Caco-2 (cell line): ENCODE results near the gene GID8. TPM values are rescaled to one million over a fixed set of nuclear protein-coding genes. Genes with fewer than 3 reads are reported as not detected.

Experiments
- BruUV-seq: library from RNA; stranded (reverse); fragments of 400-500 nt; replicated peaks from 2 replicates; lab custom pipeline; 2021; lab: Mats Ljungman, UMichigan
- CTCF ChIA-PET: fragments of 300-600 bp; sonication (Branson Sonifier 250); formaldehyde crosslinking; loops from one replicate; lab custom pipeline; 2022; ENCODE audit warnings: antibody characterized with exemption; lab: Charles Lee
- POLR2A ChIA-PET: fragments of 300-600 bp; sonication (Branson Sonifier 250); formaldehyde crosslinking; loops from one replicate; lab custom pipeline; 2022; ENCODE audit warnings: antibody characterized with exemption; lab: Charles Lee
- DNase-seq, 2 experiments: peaks; one replicate each; pipeline versions ENCODE4 v3.0.0 to v3.0.0-alpha.2; 2020 to 2022
- H3K27me3 ChIP-seq: replicated peaks from 2 replicates; pipeline ENCODE4 v1.6.0; 2011; ENCODE audit warnings: low read length; ENCODE audit not compliant: control insufficient read depth, insufficient read depth
- H3K36me3 ChIP-seq: 2 replicates; pipeline ENCODE4 v1.5.1; 2011; ENCODE audit warnings: low read length; ENCODE audit not compliant: control insufficient read depth, insufficient read depth
- H3K4me1 ChIP-seq: fragments of 250-450 bp; sonication (Bioruptor Pico); 2 replicates; pipeline ENCODE4 v1.5.1; 2020; ENCODE audit warnings: mild to moderate bottlenecking
- H3K4me3 ChIP-seq: 2 replicates; pipeline ENCODE4 v1.5.1; 2011; ENCODE audit warnings: low read depth, mild to moderate bottlenecking, control low read depth, low read length
- H3K9me3 ChIP-seq: fragments of 250-450 bp; sonication (Bioruptor Pico); 2 replicates; pipeline ENCODE4 v1.5.1; 2020; ENCODE audit warnings: mild to moderate bottlenecking, moderate library complexity
- H3K27ac Mint-ChIP-seq: one replicate; pipeline ENCODE4 v1.8.0; 2022; ENCODE audit warnings: mixed read lengths; ENCODE audit not compliant: unreplicated experiment
- H3K27me3 Mint-ChIP-seq: one replicate; pipeline ENCODE4 v1.8.0; 2022; ENCODE audit warnings: mixed read lengths; ENCODE audit not compliant: insufficient read depth, unreplicated experiment
- H3K36me3 Mint-ChIP-seq: one replicate; pipeline ENCODE4 v1.8.0; 2022; ENCODE audit warnings: mild to moderate bottlenecking, mixed read lengths; ENCODE audit not compliant: insufficient read depth, unreplicated experiment
- H3K4me1 Mint-ChIP-seq: one replicate; pipeline ENCODE4 v1.8.0; 2022; ENCODE audit warnings: low read depth, mixed read lengths; ENCODE audit not compliant: unreplicated experiment
- H3K4me3 Mint-ChIP-seq: one replicate; pipeline ENCODE4 v1.8.0; 2022; ENCODE audit warnings: mild to moderate bottlenecking, moderate library complexity, mixed read lengths; ENCODE audit not compliant: unreplicated experiment
- H3K9me3 Mint-ChIP-seq: one replicate; pipeline ENCODE4 v1.8.0; 2022; ENCODE audit warnings: mixed read lengths; ENCODE audit not compliant: unreplicated experiment
- CTCF ChIP-seq, 2 experiments: fragments of 200-600 bp in 1 of 2; IDR thresholded peaks; 1 replicate in 1 of 2; 2 replicates in 1 of 2; pipeline versions ENCODE4 v1.5.1 to v1.8.0; 2011 to 2022; ENCODE audit warnings: antibody characterized with exemption in 1 of 2, control low read depth in 1 of 2, inconsistent platforms in 1 of 2, low read depth in 1 of 2, low read length in 1 of 2, mild to moderate bottlenecking in 1 of 2, moderate library complexity in 1 of 2; ENCODE audit not compliant: insufficient read depth in 1 of 2, severe bottlenecking in 1 of 2, unreplicated experiment in 1 of 2
- intact Hi-C: fragments of 100-400 bp; cut with micrococcal nuclease; formaldehyde crosslinking; loops from one replicate; pipeline ENCODE4 v1.10.0; 2022; ENCODE audit not compliant: unreplicated experiment
- total RNA-seq: library from RNA; stranded (reverse); gene quantifications from 2 replicates; pipeline ENCODE4 v1.2.3, GENCODE V29; 2022

Gene GID8
- total RNA-seq, 1 experiment from 2014 or later: 133 TPM

GRCh38 chr20:62894261-62894660 lies 43.7 kb upstream of the GID8 start:
- peaks cover 13% of the 10 kb centered on the region for H3K36me3 ChIP-seq
- no TSS peak for BruUV-seq
- intact Hi-C loops: no loop called here
- Mint-ChIP-seq H3K27ac (no peak overlapping the region), H3K27me3 (no peaks in the 10 kb centered on the region), H3K36me3 (peaks cover 100% of the 10 kb centered on the region), H3K4me3 (no peak overlapping the region), H3K9me3 (no peaks in the 10 kb centered on the region), H3K4me1 (no peaks in the 10 kb centered on the region)
- no peaks in the 10 kb centered on the region for H3K9me3 ChIP-seq
- H3K27me3 ChIP-seq: no peaks in the 10 kb centered on the region
- CTCF ChIA-PET: interaction anchor here (0.8 to 1.6 kb wide), 2 partner anchors 10 to 71 kb away, joined by 3 to 6 read pairs; no protein-coding TSS in a partner anchor
- no peak for DNase-seq
- TF ChIP-seq CTCF (IDR thresholded peaks at IDR 0.05; ENCODE audit: insufficient read depth in 1 of 2, low read depth in 1 of 2, low read length in 1 of 2, severe bottlenecking in 1 of 2, unreplicated experiment in 1 of 2): no peak
- H3K4me3 ChIP-seq: no peak overlapping the region
- no peaks in the 10 kb centered on the region for H3K4me1 ChIP-seq
- POLR2A ChIA-PET: no interaction called here

- Histone ChIP-seq H3K27me3 (no peaks in the 10 kb centered on the region), H3K4me3 (no peak overlapping the region), H3K4me1 (peaks cover 3% of the 10 kb centered on the region), H3K36me3 (peaks cover 8% of the 10 kb centered on the region), H3K9me3 (no peaks in the 10 kb centered on the region)
- Mint-ChIP-seq H3K27me3 (no peaks in the 10 kb centered on the region), H3K9me3 (no peaks in the 10 kb centered on the region), H3K36me3 (peaks cover 100% of the 10 kb centered on the region), H3K4me1 (peaks cover 7% of the 10 kb centered on the region), H3K27ac (no peak overlapping the region), H3K4me3 (no peak overlapping the region)
- DNase-seq: no peak
- no peak for TF ChIP-seq CTCF (IDR thresholded peaks at IDR 0.05; ENCODE audit: insufficient read depth in 1 of 2, low read depth in 1 of 2, low read length in 1 of 2, severe bottlenecking in 1 of 2, unreplicated experiment in 1 of 2)
- BruUV-seq: no TSS peak
- ChIA-PET CTCF (no interaction called here), POLR2A (no interaction called here)
- intact Hi-C loops: no loop called here
Measured at GRCh38 chr20:62895539-62895938, 42.4 kb upstream of the GID8 start.

GRCh38 chr20:62896526-62896925 lies 41.4 kb upstream of the GID8 start:
- peaks cover 6% of the 10 kb centered on the region for H3K36me3 ChIP-seq
- BruUV-seq: no TSS peak
- H3K4me3 ChIP-seq: no peak overlapping the region
- peaks cover 17% of the 10 kb centered on the region for H3K4me1 Mint-ChIP-seq
- H3K9me3 Mint-ChIP-seq: no peaks in the 10 kb centered on the region
- no peaks in the 10 kb centered on the region for H3K27me3 Mint-ChIP-seq
- H3K9me3 ChIP-seq: no peaks in the 10 kb centered on the region
- no peak for DNase-seq
- intact Hi-C loops: no loop called here
- TF ChIP-seq CTCF (IDR thresholded peaks at IDR 0.05; ENCODE audit: insufficient read depth in 1 of 2, low read depth in 1 of 2, low read length in 1 of 2, severe bottlenecking in 1 of 2, unreplicated experiment in 1 of 2): no peak
- CTCF ChIA-PET: no interaction called here
- peaks cover 13% of the 10 kb centered on the region for H3K4me1 ChIP-seq
- no peaks in the 10 kb centered on the region for H3K27me3 ChIP-seq
- no peak overlapping the region for H3K27ac Mint-ChIP-seq
- POLR2A ChIA-PET: no interaction called here
- H3K4me3 Mint-ChIP-seq: no peak overlapping the region
- H3K36me3 Mint-ChIP-seq: peaks cover 100% of the 10 kb centered on the region
